ENCODE data around the gene KIF22.
"Not testable (repeated sequence)": the region's sequence is repeated elsewhere in the genome, so short reads cannot be mapped to it uniquely, and the experiment has no call there.

Gene KIF22

DNA sequence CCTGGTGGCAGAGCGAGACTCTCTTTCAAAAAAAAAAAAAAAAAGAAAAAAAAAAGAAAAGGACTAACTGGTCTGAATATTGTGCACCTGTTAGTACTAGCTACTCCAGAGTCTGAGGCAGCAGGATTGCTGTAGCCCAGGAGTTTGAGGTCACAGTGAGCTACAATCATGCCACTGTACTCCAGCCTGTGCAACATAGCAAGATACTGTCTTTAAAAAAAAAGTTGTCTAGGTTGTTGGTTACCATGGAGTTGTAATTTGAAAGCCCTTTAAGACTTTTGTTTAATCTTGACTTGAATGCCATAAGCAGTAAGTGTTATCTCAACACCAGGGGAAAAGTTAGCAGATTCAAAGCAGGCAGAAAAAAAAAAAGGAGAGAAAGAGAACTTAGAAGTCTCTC, 33.9 kb upstream of the KIF22 start:
- H3K36me3 ChIP-seq (ENCODE audit: control insufficient read depth in 4 of 4, insufficient read depth in 4 of 4, low read length in 3 of 4) = no peaks in the 10 kb centered on the region
- 100% methylated on average over 1 of the region's 1 CpG for whole genome bisulfite sequencing (ENCODE audit: insufficient coverage)
- ChIA-PET POLR2A (interaction anchor here (0.6 kb wide), 2 partner anchors 20 to 28 kb away, joined by 3 to 4 read pairs; no protein-coding TSS in a partner anchor), CTCF (interaction anchor here (0.6 to 1.6 kb wide), 6 partner anchors 9 to 105 kb away, joined by 3 to 6 read pairs (median 3); no protein-coding TSS in a partner anchor)
- H3K4me3 ChIP-seq (ENCODE audit: control insufficient read depth in 1 of 7, extremely low read depth in 1 of 7, insufficient read depth in 4 of 7, low read depth in 2 of 7, low read length in 6 of 7) = no peak overlapping the region
- H3K4me1 ChIP-seq (ENCODE audit: control extremely low read depth in 1 of 4, control insufficient read depth in 4 of 4, insufficient read depth in 4 of 4, low read length in 3 of 4) = no peaks in the 10 kb centered on the region
- H3K9me3 ChIP-seq (ENCODE audit: control extremely low read depth in 1 of 5, control insufficient read depth in 4 of 5, insufficient read depth in 2 of 5, low read depth in 1 of 5, low read length in 4 of 5) = no peaks in the 10 kb centered on the region
- peak in 2 of 3 donors; percentile 50 to 66 for DNase-seq
- no peaks in the 10 kb centered on the region for H3K27me3 ChIP-seq (replicated peaks in 2 of 5; ENCODE audit: control insufficient read depth in 4 of 5, insufficient read depth in 5 of 5, low read length in 4 of 5)
- no peak overlapping the region for H3K27ac ChIP-seq (ENCODE audit: insufficient read depth in 1 of 2, low read depth in 1 of 2, low read length in 2 of 2, poor library complexity in 1 of 2, severe bottlenecking in 2 of 2)

DNA sequence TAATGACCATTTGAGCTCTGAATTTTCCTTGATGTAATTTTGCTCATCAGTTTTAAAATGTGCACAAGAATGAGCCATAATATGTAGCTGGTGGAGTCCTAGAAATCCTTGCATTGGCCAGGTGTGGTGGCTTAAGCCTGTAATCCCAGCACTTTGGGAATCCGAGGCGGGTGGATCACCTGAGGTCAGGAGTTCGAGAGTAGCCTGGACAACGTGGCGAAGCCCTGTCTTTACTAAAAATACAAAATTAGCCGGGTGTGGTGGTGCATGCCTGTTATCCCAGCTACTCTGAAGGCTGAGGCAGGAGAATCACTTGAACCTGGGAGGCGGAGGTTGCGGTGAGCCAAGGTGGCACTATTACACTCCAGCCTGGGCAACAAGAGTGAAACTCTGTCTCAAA, 33.5 kb upstream of the KIF22 start:
- not testable (repeated sequence) for H3K9me3 ChIP-seq (ENCODE audit: control extremely low read depth in 1 of 5, control insufficient read depth in 4 of 5, insufficient read depth in 2 of 5, low read depth in 1 of 5, low read length in 4 of 5); H3K27me3 ChIP-seq (replicated peaks in 2 of 5; ENCODE audit: control insufficient read depth in 4 of 5, insufficient read depth in 5 of 5, low read length in 4 of 5); H3K4me1 ChIP-seq (ENCODE audit: control extremely low read depth in 1 of 4, control insufficient read depth in 4 of 4, insufficient read depth in 4 of 4, low read length in 3 of 4); H3K27ac ChIP-seq (ENCODE audit: insufficient read depth in 1 of 2, low read depth in 1 of 2, low read length in 2 of 2, poor library complexity in 1 of 2, severe bottlenecking in 2 of 2); H3K4me3 ChIP-seq (ENCODE audit: control insufficient read depth in 1 of 7, extremely low read depth in 1 of 7, insufficient read depth in 4 of 7, low read depth in 2 of 7, low read length in 6 of 7); DNase-seq; H3K36me3 ChIP-seq (ENCODE audit: control insufficient read depth in 4 of 4, insufficient read depth in 4 of 4, low read length in 3 of 4)
- POLR2A ChIA-PET = interaction anchor here (0.6 kb wide), 2 partner anchors 20 to 27 kb away, joined by 3 to 4 read pairs; no protein-coding TSS in a partner anchor
- CTCF ChIA-PET = interaction anchor here (0.6 to 1.6 kb wide), 5 partner anchors 9 to 105 kb away, joined by 3 to 6 read pairs (median 3); no protein-coding TSS in a partner anchor
- 100% methylated on average over 4 of the region's 8 CpGs for WGBS (ENCODE audit: insufficient coverage)

- 97% methylated on average over 6 of the region's 6 CpGs for WGBS (ENCODE audit: insufficient coverage)
- Histone ChIP-seq H3K27ac (ENCODE audit: insufficient read depth in 1 of 2, low read depth in 1 of 2, low read length in 2 of 2, poor library complexity in 1 of 2, severe bottlenecking in 2 of 2) (no peak overlapping the region), H3K27me3 (replicated peaks in 2 of 5; ENCODE audit: control insufficient read depth in 4 of 5, insufficient read depth in 5 of 5, low read length in 4 of 5) (no peaks in the 10 kb centered on the region), H3K9me3 (ENCODE audit: control extremely low read depth in 1 of 5, control insufficient read depth in 4 of 5, insufficient read depth in 2 of 5, low read depth in 1 of 5, low read length in 4 of 5) (no peaks in the 10 kb centered on the region), H3K4me1 (ENCODE audit: control extremely low read depth in 1 of 4, control insufficient read depth in 4 of 4, insufficient read depth in 4 of 4, low read length in 3 of 4) (no peaks in the 10 kb centered on the region), H3K4me3 (ENCODE audit: control insufficient read depth in 1 of 7, extremely low read depth in 1 of 7, insufficient read depth in 4 of 7, low read depth in 2 of 7, low read length in 6 of 7) (no peak overlapping the region), H3K36me3 (ENCODE audit: control insufficient read depth in 4 of 4, insufficient read depth in 4 of 4, low read length in 3 of 4) (no peaks in the 10 kb centered on the region)
- CTCF ChIA-PET = interaction anchor here (0.8 to 1.2 kb wide), 2 partner anchors 11 to 28 kb away, joined by 3 to 4 read pairs; no protein-coding TSS in a partner anchor
- no peak for DNase-seq
- POLR2A ChIA-PET = no interaction called here
Measured at GRCh38 chr16:29757950-29758466, 32.5 kb upstream of the KIF22 start.

- Histone ChIP-seq H3K4me3 (ENCODE audit: control insufficient read depth in 1 of 7, extremely low read depth in 1 of 7, insufficient read depth in 4 of 7, low read depth in 2 of 7, low read length in 6 of 7) (no peak overlapping the region), H3K27ac (ENCODE audit: insufficient read depth in 1 of 2, low read depth in 1 of 2, low read length in 2 of 2, poor library complexity in 1 of 2, severe bottlenecking in 2 of 2) (no peak overlapping the region), H3K4me1 (ENCODE audit: control extremely low read depth in 1 of 4, control insufficient read depth in 4 of 4, insufficient read depth in 4 of 4, low read length in 3 of 4) (no peaks in the 10 kb centered on the region), H3K9me3 (ENCODE audit: control extremely low read depth in 1 of 5, control insufficient read depth in 4 of 5, insufficient read depth in 2 of 5, low read depth in 1 of 5, low read length in 4 of 5) (no peaks in the 10 kb centered on the region), H3K27me3 (replicated peaks in 2 of 5; ENCODE audit: control insufficient read depth in 4 of 5, insufficient read depth in 5 of 5, low read length in 4 of 5) (no peaks in the 10 kb centered on the region), H3K36me3 (ENCODE audit: control insufficient read depth in 4 of 4, insufficient read depth in 4 of 4, low read length in 3 of 4) (no peaks in the 10 kb centered on the region)
- ChIA-PET POLR2A (no interaction called here), CTCF (interaction anchor here (1.7 to 2.5 kb wide), 3 partner anchors 10 to 24 kb away, joined by 5 to 6 read pairs (median 6); no protein-coding TSS in a partner anchor)
- 96% methylated on average over 8 of the region's 9 CpGs for WGBS (ENCODE audit: insufficient coverage)
- DNase-seq = no peak
Measured at GRCh38 chr16:29760567-29761279, 29.8 kb upstream of the KIF22 start.

GRCh38 chr16:29761280-29761651, 29.3 kb upstream of the KIF22 start:
- WGBS (ENCODE audit: insufficient coverage) = 90% methylated on average over 4 of the region's 8 CpGs
- CTCF ChIA-PET = interaction anchor here (1.7 to 2.5 kb wide), 3 partner anchors 9 to 23 kb away, joined by 5 to 6 read pairs (median 6); no protein-coding TSS in a partner anchor
- H3K27me3 ChIP-seq (replicated peaks in 2 of 5; ENCODE audit: control insufficient read depth in 4 of 5, insufficient read depth in 5 of 5, low read length in 4 of 5); H3K27ac ChIP-seq (ENCODE audit: insufficient read depth in 1 of 2, low read depth in 1 of 2, low read length in 2 of 2, poor library complexity in 1 of 2, severe bottlenecking in 2 of 2); H3K9me3 ChIP-seq (ENCODE audit: control extremely low read depth in 1 of 5, control insufficient read depth in 4 of 5, insufficient read depth in 2 of 5, low read depth in 1 of 5, low read length in 4 of 5); DNase-seq; POLR2A ChIA-PET; H3K4me1 ChIP-seq (ENCODE audit: control extremely low read depth in 1 of 4, control insufficient read depth in 4 of 4, insufficient read depth in 4 of 4, low read length in 3 of 4); H3K36me3 ChIP-seq (ENCODE audit: control insufficient read depth in 4 of 4, insufficient read depth in 4 of 4, low read length in 3 of 4); H3K4me3 ChIP-seq (ENCODE audit: control insufficient read depth in 1 of 7, extremely low read depth in 1 of 7, insufficient read depth in 4 of 7, low read depth in 2 of 7, low read length in 6 of 7): not testable (repeated sequence)

- POLR2A ChIA-PET = interaction anchor here (0.6 to 0.7 kb wide), 2 partner anchors 15 to 41 kb away, joined by 4 read pairs; no protein-coding TSS in a partner anchor
- 100% methylated on average over 2 of the region's 6 CpGs for WGBS (ENCODE audit: insufficient coverage)
- Histone ChIP-seq H3K27ac (ENCODE audit: insufficient read depth in 1 of 2, low read depth in 1 of 2, low read length in 2 of 2, poor library complexity in 1 of 2, severe bottlenecking in 2 of 2) (no peak overlapping the region), H3K27me3 (replicated peaks in 2 of 5; ENCODE audit: control insufficient read depth in 4 of 5, insufficient read depth in 5 of 5, low read length in 4 of 5) (no peaks in the 10 kb centered on the region), H3K9me3 (ENCODE audit: control extremely low read depth in 1 of 5, control insufficient read depth in 4 of 5, insufficient read depth in 2 of 5, low read depth in 1 of 5, low read length in 4 of 5) (no peaks in the 10 kb centered on the region), H3K36me3 (ENCODE audit: control insufficient read depth in 4 of 4, insufficient read depth in 4 of 4, low read length in 3 of 4) (no peaks in the 10 kb centered on the region), H3K4me3 (ENCODE audit: control insufficient read depth in 1 of 7, extremely low read depth in 1 of 7, insufficient read depth in 4 of 7, low read depth in 2 of 7, low read length in 6 of 7) (no peak overlapping the region), H3K4me1 (ENCODE audit: control extremely low read depth in 1 of 4, control insufficient read depth in 4 of 4, insufficient read depth in 4 of 4, low read length in 3 of 4) (no peaks in the 10 kb centered on the region)
- CTCF ChIA-PET = interaction anchor here (1.7 kb wide), 1 partner anchor 11 kb away, joined by 5 read pairs; no protein-coding TSS in a partner anchor
- no peak for DNase-seq
Measured at GRCh38 chr16:29761882-29762281, 28.7 kb upstream of the KIF22 start.

DNA sequence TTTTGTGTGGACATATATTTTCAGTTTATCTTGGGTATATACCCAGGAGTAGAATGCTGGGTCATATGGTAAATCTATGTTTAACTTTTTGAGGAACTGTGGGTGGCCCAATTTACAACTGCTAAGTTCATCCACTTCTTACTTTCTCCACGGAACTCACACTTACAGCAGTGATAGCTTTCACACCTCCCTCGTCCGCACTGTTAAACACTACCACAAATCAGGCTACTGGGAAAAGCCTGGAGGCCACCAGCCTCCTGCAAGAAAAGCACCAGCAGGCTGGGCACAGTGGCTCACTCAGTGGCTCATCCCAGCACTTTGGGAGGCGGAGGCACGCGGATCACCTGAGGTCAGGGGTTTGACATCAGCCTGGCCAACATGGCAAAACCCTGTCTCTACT, 27.2 kb upstream of the KIF22 start:
- Histone ChIP-seq H3K27ac (ENCODE audit: insufficient read depth in 1 of 2, low read depth in 1 of 2, low read length in 2 of 2, poor library complexity in 1 of 2, severe bottlenecking in 2 of 2) (no peak overlapping the region), H3K4me1 (ENCODE audit: control extremely low read depth in 1 of 4, control insufficient read depth in 4 of 4, insufficient read depth in 4 of 4, low read length in 3 of 4) (no peaks in the 10 kb centered on the region), H3K4me3 (ENCODE audit: control insufficient read depth in 1 of 7, extremely low read depth in 1 of 7, insufficient read depth in 4 of 7, low read depth in 2 of 7, low read length in 6 of 7) (no peak overlapping the region), H3K36me3 (ENCODE audit: control insufficient read depth in 4 of 4, insufficient read depth in 4 of 4, low read length in 3 of 4) (no peaks in the 10 kb centered on the region), H3K27me3 (replicated peaks in 2 of 5; ENCODE audit: control insufficient read depth in 4 of 5, insufficient read depth in 5 of 5, low read length in 4 of 5) (no peaks in the 10 kb centered on the region), H3K9me3 (ENCODE audit: control extremely low read depth in 1 of 5, control insufficient read depth in 4 of 5, insufficient read depth in 2 of 5, low read depth in 1 of 5, low read length in 4 of 5) (no peaks in the 10 kb centered on the region)
- DNase-seq = no peak
- 95% methylated on average over 6 of the region's 6 CpGs for WGBS (ENCODE audit: insufficient coverage)
- POLR2A ChIA-PET = no interaction called here
- CTCF ChIA-PET = no interaction called here

All from common myeloid progenitor, CD34-positive (primary cell).